GM10248 (cell line): ENCODE data around the gene CD300LB.

Experiments
- CTCF ChIA-PET: fragments of 300-600 bp; sonication (Branson Sonifier 250); formaldehyde crosslinking; extraction: SDS; loops from one replicate; lab custom pipeline; 2021; ENCODE audit warnings: antibody characterized with exemption; lab: Yijun Ruan, JAX
- POLR2A ChIA-PET: fragments of 350-650 bp; sonication (Branson Sonifier 250); formaldehyde crosslinking; extraction: SDS; loops from one replicate; lab custom pipeline; 2020; ENCODE audit warnings: antibody characterized with exemption; lab: Yijun Ruan, JAX
- DNase-seq: peaks from one replicate; pipeline ENCODE4 v3.0.0; 2012; ENCODE audit errors: extremely low spot score
- TF ChIP-seq, protein P1 (sequence below): IDR thresholded peaks from 2 replicates; pipeline ENCODE4 v1.5.1; 2012; ENCODE audit warnings: mild to moderate bottlenecking, low read depth; ENCODE audit errors: extremely low read depth, missing control alignments, control extremely low read depth

CD300LB gene

GRCh38 chr17:74569020-74570003 lies 38.0 kb upstream of the CD300LB start:
- POLR2A ChIA-PET: no interaction called here
- TF ChIP-seq, protein P1, sequence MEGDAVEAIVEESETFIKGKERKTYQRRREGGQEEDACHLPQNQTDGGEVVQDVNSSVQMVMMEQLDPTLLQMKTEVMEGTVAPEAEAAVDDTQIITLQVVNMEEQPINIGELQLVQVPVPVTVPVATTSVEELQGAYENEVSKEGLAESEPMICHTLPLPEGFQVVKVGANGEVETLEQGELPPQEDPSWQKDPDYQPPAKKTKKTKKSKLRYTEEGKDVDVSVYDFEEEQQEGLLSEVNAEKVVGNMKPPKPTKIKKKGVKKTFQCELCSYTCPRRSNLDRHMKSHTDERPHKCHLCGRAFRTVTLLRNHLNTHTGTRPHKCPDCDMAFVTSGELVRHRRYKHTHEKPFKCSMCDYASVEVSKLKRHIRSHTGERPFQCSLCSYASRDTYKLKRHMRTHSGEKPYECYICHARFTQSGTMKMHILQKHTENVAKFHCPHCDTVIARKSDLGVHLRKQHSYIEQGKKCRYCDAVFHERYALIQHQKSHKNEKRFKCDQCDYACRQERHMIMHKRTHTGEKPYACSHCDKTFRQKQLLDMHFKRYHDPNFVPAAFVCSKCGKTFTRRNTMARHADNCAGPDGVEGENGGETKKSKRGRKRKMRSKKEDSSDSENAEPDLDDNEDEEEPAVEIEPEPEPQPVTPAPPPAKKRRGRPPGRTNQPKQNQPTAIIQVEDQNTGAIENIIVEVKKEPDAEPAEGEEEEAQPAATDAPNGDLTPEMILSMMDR: no peak
- CTCF ChIA-PET: interaction anchor here (1.6 kb wide), 1 partner anchor 202 kb away, joined by 4 read pairs; no protein-coding TSS in a partner anchor
- DNase-seq: no peak

GRCh38 chr17:74568106-74568873 lies 37.0 kb upstream of the CD300LB start:
- ChIA-PET CTCF (interaction anchor here (2.7 kb wide), 1 partner anchor 168 kb away, joined by 14 read pairs; the partner anchor contains the start of gene RAB37), POLR2A (no interaction called here)
- TF ChIP-seq, protein P1: no peak
- no peak for DNase-seq

- CTCF ChIA-PET: interaction anchor here (1.9 to 2.7 kb wide), 3 partner anchors 11 to 169 kb away, joined by 11 to 27 read pairs (median 14); partner anchors contain the start of gene RAB37
- no peak for DNase-seq
- TF ChIP-seq, protein P1: no peak
- POLR2A ChIA-PET: no interaction called here
These were observed 36.1 kb upstream of the CD300LB start, which contains the start of gene CD300H for GRCh38 chr17:74567397-74567796. Gene CD300H (minus strand): TSS chr17:74567509.

GRCh38 chr17:74566132-74566753 lies 35.0 kb upstream of the CD300LB start:
- ChIA-PET CTCF (interaction anchor here (0.8 to 2.7 kb wide), 19 partner anchors 8 to 195 kb away, joined by 3 to 27 read pairs (median 4); partner anchors contain the start of genes CD300LD and RAB37), POLR2A (no interaction called here)
- peak; percentile 55 for DNase-seq

DNA sequence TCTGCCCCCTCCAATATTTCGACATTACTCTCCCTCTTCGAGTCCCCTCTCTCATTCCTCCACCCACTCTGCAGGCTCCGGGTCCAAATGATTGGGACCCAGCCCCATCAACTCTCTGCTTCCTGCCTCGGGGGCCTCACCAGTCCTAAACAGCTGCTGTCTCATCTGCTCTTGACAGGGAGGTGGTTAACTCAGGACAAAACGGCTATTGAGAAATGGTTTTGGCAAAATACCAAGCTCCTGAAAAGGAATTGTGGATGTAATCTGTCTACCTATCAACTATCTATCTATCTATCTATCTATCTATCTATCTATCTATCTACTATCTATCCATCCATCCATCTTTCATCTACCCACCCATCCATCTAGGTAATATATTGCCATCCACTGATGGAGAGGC lies 33.9 kb upstream of the CD300LB start:
- CTCF ChIA-PET: interaction anchor here (1.2 to 2.3 kb wide), 4 partner anchors 39 to 187 kb away, joined by 3 to 11 read pairs (median 4); no protein-coding TSS in a partner anchor
- DNase-seq: no peak
- POLR2A ChIA-PET: no interaction called here
- TF ChIP-seq, protein P1: no peak

More at GRCh38 chr17:74566132-74566753, 35.0 kb upstream of the CD300LB start:
- TF ChIP-seq, protein P1: peak; percentile 58
